Amniotic stem cell (primary cell): ENCODE measurements around the gene CEP43.

Experiments
- DNase-seq: peaks from one replicate; lab custom pipeline; 2025; lab: John Stamatoyannopoulos, UW

Gene CEP43

GRCh38 chr6:167013067-167013466 is 13.9 kb downstream of the CEP43 start:
- DNase-seq = no peak

- DNase-seq = no peak
These were observed 14.7 kb downstream of the CEP43 start for GRCh38 chr6:167013946-167014345.

- no peak for DNase-seq
These were observed 16.1 kb downstream of the CEP43 start for GRCh38 chr6:167015302-167015701.

- no peak for DNase-seq
These were observed 21.0 kb downstream of the CEP43 start for GRCh38 chr6:167020206-167020605.

DNA sequence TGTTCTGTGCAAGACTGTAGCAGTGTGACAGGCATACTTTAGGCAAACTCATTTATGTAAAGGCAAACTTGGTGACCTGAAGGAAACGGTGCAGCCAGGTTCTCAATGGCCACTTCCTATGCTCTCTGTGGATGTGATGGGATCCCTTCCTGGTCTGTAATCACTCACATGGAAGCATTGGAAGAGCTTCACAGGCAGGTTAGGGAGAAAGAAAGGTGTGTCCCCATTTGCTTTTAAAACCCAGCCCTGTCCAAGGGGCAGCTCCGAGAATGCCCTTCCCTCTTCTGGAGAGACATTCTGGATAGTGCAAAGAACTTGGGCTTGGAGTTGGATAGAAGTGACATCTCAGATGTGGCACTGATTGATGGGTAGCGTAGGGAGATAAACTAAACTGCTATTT is 28.1 kb downstream of the CEP43 start:
- no peak for DNase-seq

GRCh38 chr6:167027772-167028171 is 28.6 kb downstream of the CEP43 start:
- no peak for DNase-seq

DNA sequence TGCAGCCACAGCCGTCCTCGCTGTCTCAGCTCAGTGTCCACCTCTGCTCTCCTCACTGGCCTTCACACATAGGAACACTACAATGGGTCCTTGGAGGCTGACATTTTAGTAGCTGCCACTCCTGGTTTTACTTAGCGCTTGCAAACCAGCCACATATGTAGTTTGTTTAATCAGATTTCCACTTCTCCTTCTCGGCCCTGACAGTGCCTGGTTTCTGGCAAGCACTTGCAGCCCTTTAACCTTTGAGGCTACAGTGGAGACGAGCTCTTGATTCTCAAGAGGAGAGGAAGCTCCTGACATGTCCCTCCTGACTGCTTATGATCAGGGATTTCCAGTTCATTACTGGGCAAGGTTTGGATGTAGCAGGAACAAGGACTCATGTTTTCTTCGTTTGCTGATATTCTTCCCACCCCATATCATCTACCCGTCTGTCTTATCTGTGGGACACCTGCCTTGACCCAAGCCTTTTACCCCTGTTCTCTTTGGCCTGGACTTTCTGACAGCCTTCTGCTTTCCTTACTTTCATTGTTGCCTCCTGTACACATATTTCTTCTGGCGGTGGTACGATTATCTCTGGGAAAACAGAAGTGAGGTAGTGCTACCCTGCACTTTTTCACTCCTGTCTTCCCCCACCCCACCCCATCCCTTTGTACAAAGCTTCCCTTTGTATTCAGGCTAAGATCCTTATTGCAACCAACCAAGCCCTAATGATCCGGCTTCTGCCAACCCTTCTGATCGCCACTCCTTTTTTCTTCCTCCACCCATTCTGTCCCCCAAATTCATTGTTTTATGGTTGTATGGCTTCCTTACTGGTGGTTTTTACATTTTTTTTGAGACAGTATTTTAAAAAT is 31.2 kb downstream of the CEP43 start:
- DNase-seq = no peak

GRCh38 chr6:167031082-167031709 is 32.0 kb downstream of the CEP43 start:
- DNase-seq = no peak

DNA sequence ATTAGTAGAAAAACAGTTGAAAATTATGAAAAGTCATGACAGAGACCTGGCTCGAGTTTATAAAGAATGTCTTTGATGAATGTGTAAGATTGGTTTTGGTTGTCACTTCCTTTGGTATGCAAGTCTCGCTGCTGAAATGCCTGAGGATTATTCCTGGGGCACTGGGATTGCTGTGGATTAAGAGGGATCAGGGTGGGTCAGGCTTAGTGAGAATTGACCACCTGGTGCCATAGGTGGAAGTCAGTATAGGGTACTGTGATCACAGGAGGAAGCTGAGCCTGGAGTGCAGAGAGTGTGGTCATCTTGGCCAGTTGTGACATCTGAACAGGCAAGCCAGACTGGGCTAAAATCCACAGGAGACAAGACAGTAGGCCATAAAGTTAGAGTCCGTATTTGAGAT is 34.9 kb downstream of the CEP43 start:
- DNase-seq = no peak

GRCh38 chr6:167037762-167038161 is 38.6 kb downstream of the CEP43 start:
- no peak for DNase-seq

DNA sequence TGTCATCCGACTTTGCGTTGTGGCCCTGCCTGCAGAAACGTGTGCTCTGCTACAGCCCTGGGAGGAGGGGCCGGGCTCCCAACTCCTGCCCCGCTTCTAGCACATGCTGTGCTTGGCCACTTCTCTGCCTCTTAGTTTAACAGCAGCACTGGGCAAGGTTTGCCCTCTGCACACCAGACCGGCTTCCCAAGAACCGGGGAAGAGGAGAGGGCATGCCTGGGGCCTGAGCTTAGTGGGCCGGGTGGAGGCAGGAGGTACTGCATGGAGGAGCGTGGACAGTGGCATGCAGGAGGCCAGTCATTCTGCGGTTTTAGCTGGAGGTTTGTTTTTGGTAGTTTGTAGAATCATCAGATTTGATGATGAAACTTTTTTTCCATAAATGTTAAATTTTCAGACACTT is 45.5 kb downstream of the CEP43 start:
- DNase-seq = peak; percentile 15

- DNase-seq = no peak
These were observed 46.8 kb downstream of the CEP43 start for GRCh38 chr6:167045828-167046580.

DNA sequence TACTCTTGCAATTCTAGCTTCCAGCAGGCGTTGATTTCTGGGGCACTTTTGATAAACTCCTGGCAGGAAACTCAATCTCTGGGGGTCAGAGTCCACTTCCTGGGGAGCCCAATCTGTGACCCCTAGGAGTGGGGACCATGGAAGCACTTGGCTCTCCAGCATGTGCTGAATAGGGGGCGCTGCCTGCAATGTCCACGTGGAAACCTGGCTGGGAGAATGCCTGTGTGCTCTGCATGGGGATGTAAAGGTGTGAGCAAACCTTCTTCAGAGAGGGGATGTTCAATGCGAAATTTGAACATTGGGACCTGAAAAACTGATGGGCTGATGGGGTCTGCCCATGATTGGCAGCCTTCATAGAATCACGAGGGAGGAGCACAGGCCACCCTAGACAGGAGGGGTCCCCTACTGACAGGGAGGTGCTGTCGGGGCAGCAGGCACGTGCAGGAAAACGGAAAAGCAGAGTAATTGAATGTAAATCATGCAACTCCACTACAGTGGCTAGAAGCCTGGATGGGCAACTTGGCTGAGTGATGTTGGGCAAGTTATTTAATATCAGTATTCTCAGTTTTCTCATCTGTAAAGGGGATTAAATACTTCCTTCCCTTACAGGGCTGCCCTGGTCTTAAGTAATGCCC is 47.8 kb downstream of the CEP43 start:
- no peak for DNase-seq

DNA sequence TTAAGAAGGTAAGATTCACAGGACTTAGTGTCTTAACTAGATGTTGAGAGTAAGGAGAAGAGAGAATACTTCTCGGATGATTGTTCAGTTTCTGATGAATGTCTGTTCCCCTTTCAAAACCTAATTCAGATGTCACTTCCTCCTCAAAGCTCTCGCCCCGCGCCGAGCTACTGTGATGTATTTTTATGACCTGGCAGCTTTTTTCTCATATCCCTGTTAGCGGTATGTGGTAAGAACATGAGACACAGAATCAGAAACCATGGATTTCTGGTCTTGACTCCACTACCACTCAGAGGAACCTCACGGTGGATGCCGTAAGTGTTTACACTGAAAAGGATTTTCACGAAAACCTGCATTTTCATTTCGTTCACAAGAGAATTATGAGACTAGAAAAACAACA is 48.4 kb downstream of the CEP43 start:
- no peak for DNase-seq
